Coronary artery (tissue), 2 donors: Measurements from ENCODE around the gene EXOC6B.

Source experiments
- DNase-seq: peaks from one replicate; pipeline ENCODE4 v3.0.0-alpha.2; 2017; ENCODE audit warnings: low spot score
- H3K27ac ChIP-seq, 2 donors: fragments of 200-600 bp; sonication (generic); one replicate each; pipeline ENCODE4 v1.5.1; 2016 to 2019
- H3K4me3 ChIP-seq: fragments of 200-600 bp; sonication (generic); 2 replicates; pipeline ENCODE4 v1.5.1; 2016; ENCODE audit warnings: mild to moderate bottlenecking, moderate library complexity
- TF ChIP-seq, protein P1 (sequence below): fragments of 200-600 bp; sonication (generic); IDR thresholded peaks from one replicate; pipeline ENCODE4 v1.5.1; 2019; ENCODE audit warnings: antibody characterized with exemption

The EXOC6B gene

DNA sequence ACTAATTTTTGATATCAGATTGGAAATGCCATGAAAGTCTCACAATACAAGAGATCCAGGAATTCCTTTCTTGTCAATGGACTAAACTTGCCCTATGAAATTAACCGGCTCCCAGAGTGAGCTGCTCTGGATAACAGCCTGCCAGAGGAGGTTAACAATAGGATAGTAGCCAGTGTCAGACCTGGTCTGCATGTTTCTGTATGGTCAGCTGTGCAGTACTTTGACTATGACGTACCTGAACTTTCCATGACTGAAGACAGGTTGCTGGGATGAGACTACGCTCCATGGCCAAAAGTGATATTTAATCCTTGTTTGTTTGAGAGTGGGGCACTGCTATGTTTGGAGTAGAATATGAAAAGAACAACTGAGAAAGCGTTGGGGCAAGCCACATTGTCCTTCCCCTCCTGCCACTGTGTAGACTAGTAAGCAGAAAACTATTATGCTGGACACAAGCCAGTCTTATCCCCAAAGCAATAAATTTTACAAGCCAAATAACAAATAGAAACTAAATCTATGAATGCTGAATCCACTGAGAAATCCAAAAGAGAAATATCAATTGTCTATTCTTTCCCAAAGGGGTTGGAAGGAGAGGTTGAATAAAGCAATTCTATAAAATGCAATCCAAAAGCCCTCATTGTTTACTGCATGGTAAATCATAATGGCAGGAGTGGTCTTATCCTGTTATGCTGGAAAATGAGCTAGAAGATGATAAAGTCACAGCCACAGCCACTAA is 562.6 kb downstream of the EXOC6B start:
- H3K27ac ChIP-seq, result no peak overlapping the region
- TF ChIP-seq, protein P1, sequence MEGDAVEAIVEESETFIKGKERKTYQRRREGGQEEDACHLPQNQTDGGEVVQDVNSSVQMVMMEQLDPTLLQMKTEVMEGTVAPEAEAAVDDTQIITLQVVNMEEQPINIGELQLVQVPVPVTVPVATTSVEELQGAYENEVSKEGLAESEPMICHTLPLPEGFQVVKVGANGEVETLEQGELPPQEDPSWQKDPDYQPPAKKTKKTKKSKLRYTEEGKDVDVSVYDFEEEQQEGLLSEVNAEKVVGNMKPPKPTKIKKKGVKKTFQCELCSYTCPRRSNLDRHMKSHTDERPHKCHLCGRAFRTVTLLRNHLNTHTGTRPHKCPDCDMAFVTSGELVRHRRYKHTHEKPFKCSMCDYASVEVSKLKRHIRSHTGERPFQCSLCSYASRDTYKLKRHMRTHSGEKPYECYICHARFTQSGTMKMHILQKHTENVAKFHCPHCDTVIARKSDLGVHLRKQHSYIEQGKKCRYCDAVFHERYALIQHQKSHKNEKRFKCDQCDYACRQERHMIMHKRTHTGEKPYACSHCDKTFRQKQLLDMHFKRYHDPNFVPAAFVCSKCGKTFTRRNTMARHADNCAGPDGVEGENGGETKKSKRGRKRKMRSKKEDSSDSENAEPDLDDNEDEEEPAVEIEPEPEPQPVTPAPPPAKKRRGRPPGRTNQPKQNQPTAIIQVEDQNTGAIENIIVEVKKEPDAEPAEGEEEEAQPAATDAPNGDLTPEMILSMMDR, result no peak
- H3K4me3 ChIP-seq, result no peak overlapping the region
- no peak for DNase-seq

GRCh38 chr2:72261076-72261475 is 564.8 kb downstream of the EXOC6B start:
- Histone ChIP-seq H3K27ac (no peak overlapping the region), H3K4me3 (no peak overlapping the region)
- TF ChIP-seq, protein P1, result no peak
- DNase-seq, result no peak

DNA sequence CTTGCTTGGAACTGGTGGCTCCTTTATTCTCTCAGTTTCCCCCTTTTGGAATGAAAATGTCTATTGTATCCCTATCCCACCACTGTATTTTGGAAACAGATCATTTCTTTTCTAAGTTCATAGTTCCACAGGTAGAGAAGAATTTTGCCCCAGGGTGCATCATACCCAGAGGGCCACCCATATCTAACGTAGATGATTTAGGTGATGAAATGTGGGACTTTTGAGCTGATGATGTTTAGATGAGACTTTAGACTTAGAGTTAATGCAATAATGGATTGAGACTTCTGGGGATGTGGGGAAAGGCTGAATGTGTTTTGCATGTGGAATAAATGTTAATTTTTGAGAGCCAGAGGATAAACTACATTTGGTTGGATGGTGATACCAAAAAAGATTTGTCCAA is 570.3 kb downstream of the EXOC6B start:
- no peak overlapping the region for H3K4me3 ChIP-seq
- H3K27ac ChIP-seq, result no peak overlapping the region
- no peak for DNase-seq
- TF ChIP-seq, protein P1, result no peak

GRCh38 chr2:72254831-72255451 is 570.9 kb downstream of the EXOC6B start:
- no peak for DNase-seq
- TF ChIP-seq, protein P1, result no peak
- Histone ChIP-seq H3K4me3 (no peak overlapping the region), H3K27ac (no peak overlapping the region)

- TF ChIP-seq, protein P1, result no peak
- Histone ChIP-seq H3K27ac (no peak overlapping the region), H3K4me3 (no peak overlapping the region)
- DNase-seq, result no peak
These were observed 587.5 kb downstream of the EXOC6B start for GRCh38 chr2:72238311-72238710.

DNA sequence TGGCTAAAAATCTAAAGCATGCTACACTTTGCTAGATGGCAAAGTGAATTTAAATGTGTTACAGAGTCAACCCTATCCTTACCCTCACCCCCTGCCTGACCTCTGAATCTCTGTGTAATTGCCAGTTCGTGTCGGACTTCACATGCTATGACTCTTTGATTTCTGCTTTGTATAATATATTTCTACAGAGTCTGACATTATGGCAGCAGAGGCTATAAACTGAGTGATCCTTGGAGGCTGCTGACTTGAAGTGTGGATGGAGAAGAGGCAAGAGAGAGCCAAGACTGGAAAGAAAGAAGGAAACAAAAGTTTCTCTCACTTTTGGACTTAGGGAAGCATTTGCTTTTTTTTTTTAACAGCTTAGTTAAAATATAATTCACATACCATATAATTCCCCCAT is 588.3 kb downstream of the EXOC6B start:
- no peak for DNase-seq
- Histone ChIP-seq H3K4me3 (no peak overlapping the region), H3K27ac (no peak overlapping the region)
- TF ChIP-seq, protein P1, result no peak
